ENCODE data around the gene SCRN2. TPM values are rescaled to one million over a fixed set of nuclear protein-coding genes. Genes with fewer than 3 reads are reported as not detected.

The SCRN2 gene
- total RNA-seq, 1 donor from 2014 or later: 45.2 TPM

DNA sequence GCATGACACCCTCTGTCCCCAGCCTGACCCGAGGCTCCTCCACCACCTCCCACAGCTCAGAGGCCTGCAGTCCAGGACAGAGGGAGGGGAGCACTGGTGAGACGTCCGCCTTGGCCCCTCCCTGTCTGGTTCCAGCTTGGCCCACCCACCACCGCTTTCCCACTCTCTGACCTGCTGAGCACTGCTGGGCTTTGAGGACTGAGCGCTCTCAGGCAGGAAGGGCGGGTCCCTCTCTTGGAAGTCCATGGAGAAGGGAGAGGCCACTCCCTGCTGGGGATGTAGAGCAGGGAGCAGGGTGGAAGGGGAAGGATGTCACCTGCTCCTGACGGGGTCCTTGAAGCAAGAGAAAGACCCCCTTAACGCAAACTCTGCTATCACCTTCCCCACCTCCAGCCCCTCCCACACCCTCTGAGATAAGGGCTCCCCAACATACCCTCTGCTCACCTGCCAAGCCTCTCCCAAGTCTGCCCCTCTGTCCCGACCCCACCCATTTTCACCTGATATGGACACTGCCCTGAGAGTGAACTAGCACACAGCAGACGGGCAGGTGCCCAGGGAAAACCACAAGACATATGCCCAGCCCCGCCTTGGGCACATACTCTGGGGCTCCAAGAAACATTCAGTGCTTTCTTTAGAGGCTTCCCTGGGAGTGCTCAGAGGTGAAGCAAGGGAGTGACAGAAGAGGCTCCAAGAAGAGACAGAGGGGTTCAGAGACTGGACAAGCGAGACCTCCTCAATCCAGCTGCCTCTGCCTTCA lies 20.9 kb downstream of the SCRN2 start:
- no peaks in the 10 kb centered on the region for H3K9me3 Mint-ChIP-seq
- peaks cover 12% of the 10 kb centered on the region for H3K4me1 Mint-ChIP-seq (ENCODE audit: unreplicated experiment)
- H3K27ac Mint-ChIP-seq: peak overlapping the region; percentile 34
- H3K4me3 Mint-ChIP-seq: peak overlapping the region; percentile 93
- no peaks in the 10 kb centered on the region for H3K27me3 Mint-ChIP-seq
- H3K36me3 Mint-ChIP-seq: peaks cover under 1% of the 10 kb centered on the region
- TF ChIP-seq, protein P1, sequence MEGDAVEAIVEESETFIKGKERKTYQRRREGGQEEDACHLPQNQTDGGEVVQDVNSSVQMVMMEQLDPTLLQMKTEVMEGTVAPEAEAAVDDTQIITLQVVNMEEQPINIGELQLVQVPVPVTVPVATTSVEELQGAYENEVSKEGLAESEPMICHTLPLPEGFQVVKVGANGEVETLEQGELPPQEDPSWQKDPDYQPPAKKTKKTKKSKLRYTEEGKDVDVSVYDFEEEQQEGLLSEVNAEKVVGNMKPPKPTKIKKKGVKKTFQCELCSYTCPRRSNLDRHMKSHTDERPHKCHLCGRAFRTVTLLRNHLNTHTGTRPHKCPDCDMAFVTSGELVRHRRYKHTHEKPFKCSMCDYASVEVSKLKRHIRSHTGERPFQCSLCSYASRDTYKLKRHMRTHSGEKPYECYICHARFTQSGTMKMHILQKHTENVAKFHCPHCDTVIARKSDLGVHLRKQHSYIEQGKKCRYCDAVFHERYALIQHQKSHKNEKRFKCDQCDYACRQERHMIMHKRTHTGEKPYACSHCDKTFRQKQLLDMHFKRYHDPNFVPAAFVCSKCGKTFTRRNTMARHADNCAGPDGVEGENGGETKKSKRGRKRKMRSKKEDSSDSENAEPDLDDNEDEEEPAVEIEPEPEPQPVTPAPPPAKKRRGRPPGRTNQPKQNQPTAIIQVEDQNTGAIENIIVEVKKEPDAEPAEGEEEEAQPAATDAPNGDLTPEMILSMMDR (conservative IDR thresholded peaks at IDR 0.05): no peak
- no peak for DNase-seq (ENCODE audit: extremely low spot score, unreplicated experiment)

DNA sequence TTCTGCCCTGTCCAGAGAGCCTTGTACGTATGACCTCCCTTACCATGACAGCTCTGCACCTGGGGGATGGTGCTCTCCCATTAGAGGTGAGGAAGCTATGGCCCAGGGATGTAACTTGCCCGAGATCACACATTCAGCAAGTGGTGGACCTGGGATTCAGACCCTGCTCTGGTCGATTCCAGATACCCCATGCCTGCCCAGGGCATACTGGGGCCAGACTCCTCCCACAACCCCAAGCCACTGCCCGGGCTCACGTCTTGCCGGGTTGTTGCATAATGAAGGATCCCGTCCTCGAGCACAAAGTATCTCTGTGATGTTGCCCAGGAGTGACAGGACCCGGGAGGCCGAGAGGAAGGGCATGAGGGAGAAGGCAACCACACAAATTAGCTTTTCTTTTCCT lies 21.6 kb downstream of the SCRN2 start:
- Mint-ChIP-seq H3K9me3 (no peaks in the 10 kb centered on the region), H3K4me1 (ENCODE audit: unreplicated experiment) (peaks cover 12% of the 10 kb centered on the region), H3K27ac (no peak overlapping the region), H3K4me3 (no peak overlapping the region), H3K36me3 (no peaks in the 10 kb centered on the region), H3K27me3 (no peaks in the 10 kb centered on the region)
- DNase-seq (ENCODE audit: extremely low spot score, unreplicated experiment): no peak
- TF ChIP-seq, protein P1 (conservative IDR thresholded peaks at IDR 0.05): no peak

DNA sequence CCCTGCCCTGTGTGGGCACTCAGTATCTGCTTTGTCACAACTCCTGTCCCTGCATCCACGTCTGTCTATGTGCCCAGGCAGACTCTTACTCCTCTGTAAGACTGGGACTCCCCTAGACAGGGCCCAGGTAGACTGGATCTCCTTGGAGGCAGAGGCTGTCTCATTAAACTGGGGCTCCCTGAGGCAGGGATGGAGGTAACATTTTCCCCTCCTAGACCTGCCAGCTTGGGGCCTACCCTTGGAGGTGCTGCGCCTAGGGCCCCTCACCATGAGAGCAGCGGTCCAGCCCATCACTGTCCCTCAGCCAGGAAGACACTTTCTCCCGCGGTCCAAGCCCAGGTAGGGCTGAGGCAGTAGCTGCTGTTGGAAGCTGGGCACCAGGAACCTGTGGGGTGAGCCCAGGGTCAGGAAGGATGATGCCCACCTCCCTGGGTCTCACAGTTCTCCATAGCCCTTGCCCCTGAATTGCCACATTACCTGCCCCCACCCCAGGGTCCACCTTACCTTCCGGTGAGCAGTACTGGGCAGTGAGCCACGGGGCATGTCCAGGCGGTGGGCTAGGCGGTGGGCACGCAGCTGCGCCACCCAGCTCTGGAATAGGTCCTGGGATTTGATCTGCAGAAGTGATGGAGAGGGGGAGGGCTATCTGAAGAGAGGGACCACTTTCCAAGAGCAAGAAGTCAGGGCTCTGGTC lies 22.9 kb downstream of the SCRN2 start:
- Mint-ChIP-seq H3K9me3 (no peaks in the 10 kb centered on the region), H3K4me3 (no peak overlapping the region)
- TF ChIP-seq, protein P1 (conservative IDR thresholded peaks at IDR 0.05): no peak

DNA sequence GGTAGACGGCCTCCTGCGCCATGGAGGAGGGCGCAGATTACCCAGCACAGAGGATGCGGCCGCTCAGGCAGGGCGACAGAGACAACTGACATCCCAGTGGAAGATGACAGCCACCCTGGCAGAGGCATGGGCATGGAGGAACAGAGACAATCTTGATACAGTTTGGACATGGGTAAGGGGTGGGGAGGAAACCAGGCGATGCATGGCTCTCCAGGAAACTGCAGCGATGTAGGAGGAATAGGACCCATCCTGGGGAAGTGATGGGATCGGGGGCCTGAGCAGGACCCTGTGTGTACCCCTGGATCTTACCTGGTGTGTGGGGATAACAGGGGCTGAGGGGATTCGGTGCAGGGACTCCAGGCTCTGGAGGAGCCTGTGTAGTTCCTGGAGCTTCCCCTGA lies 24.1 kb downstream of the SCRN2 start:
- Mint-ChIP-seq H3K27ac (no peak overlapping the region), H3K36me3 (no peaks in the 10 kb centered on the region), H3K9me3 (no peaks in the 10 kb centered on the region), H3K27me3 (no peaks in the 10 kb centered on the region), H3K4me1 (ENCODE audit: unreplicated experiment) (peaks cover 12% of the 10 kb centered on the region), H3K4me3 (no peak overlapping the region)
- TF ChIP-seq, protein P1 (conservative IDR thresholded peaks at IDR 0.05): no peak
- no peak for DNase-seq (ENCODE audit: extremely low spot score, unreplicated experiment)

More for the DNA sequence above, 22.9 kb downstream of the SCRN2 start:
- no peaks in the 10 kb centered on the region for H3K36me3 Mint-ChIP-seq
- DNase-seq (ENCODE audit: extremely low spot score, unreplicated experiment): no peak
- H3K4me1 Mint-ChIP-seq (ENCODE audit: unreplicated experiment): peaks cover 12% of the 10 kb centered on the region
- H3K27me3 Mint-ChIP-seq: no peaks in the 10 kb centered on the region
- H3K27ac Mint-ChIP-seq: no peak overlapping the region

DNA sequence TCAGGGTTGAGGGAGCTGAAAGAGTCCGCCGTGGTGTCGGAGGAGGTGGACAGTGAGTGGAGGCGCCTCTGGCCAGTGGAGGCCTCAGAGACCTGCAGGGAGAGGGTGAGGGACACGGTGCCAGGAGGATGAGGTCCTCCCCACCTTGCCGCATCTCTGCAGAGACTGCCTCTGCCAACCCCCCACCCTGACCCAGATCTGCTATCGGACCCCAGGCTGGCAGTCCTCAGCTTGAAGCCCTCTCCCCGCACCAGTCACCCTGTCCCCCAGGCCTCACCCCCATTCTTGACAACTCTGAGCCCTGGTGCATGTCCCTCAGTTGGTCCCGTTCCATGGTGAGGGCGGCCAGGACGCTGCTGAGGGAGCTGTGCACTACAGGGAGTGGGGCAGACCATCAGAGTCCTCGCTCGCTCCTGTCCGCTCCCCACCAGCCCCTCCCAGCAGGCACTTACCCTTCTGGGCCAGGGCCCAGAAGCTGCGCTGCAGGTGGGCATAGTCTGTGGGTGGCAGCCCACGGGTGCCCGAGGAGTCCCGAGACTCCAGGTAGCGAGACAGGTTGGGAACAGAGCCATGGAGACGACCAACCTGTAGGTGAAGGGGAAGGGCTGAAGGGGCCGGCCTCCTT lies 24.9 kb downstream of the SCRN2 start:
- no peak for DNase-seq (ENCODE audit: extremely low spot score, unreplicated experiment)
- no peak overlapping the region for H3K27ac Mint-ChIP-seq
- H3K36me3 Mint-ChIP-seq: no peaks in the 10 kb centered on the region
- no peak overlapping the region for H3K4me3 Mint-ChIP-seq
- H3K4me1 Mint-ChIP-seq (ENCODE audit: unreplicated experiment): peaks cover 8% of the 10 kb centered on the region
- TF ChIP-seq, protein P1 (conservative IDR thresholded peaks at IDR 0.05): no peak
- no peaks in the 10 kb centered on the region for H3K9me3 Mint-ChIP-seq
- no peaks in the 10 kb centered on the region for H3K27me3 Mint-ChIP-seq

Data from type B pancreatic cell (in vitro differentiated cells).